GM23338 (cell line): ENCODE data around the gene FAM236C. TPM values are rescaled to one million over a fixed set of nuclear protein-coding genes. Genes with fewer than 3 reads are reported as not detected.
A peak's percentile ranks its signal among the peaks of the same experiment; 100 is the strongest.
"Not testable (repeated sequence)": the region's sequence is repeated elsewhere in the genome, so short reads cannot be mapped to it uniquely, and the experiment has no call there.

ENCODE experiments used
- ATAC-seq: fragments of 200-7000 bp; cut with Tn5 transposase; 3 replicates; pipeline ENCODE4 v1.9.1; 2020
- DNase-seq: peaks from one replicate; pipeline ENCODE4 v3.0.0-alpha.2; 2015; ENCODE audit warnings: low spot score
- H2AFZ ChIP-seq: fragments of 200-600 bp; sonication (generic); 2 replicates; pipeline ENCODE4 v1.8.0; 2016; ENCODE audit warnings: antibody characterized with exemption, mild to moderate bottlenecking, moderate library complexity
- H3F3A ChIP-seq: fragments of 200-600 bp; sonication (generic); replicated peaks from 2 replicates; pipeline ENCODE4 v1.8.0; 2017; ENCODE audit warnings: antibody characterized with exemption, mixed run types, low read depth
- H3K27ac ChIP-seq: fragments of 200-600 bp; sonication (generic); 2 replicates; pipeline ENCODE4 v1.6.1; 2016; ENCODE audit warnings: low read depth
- H3K27me3 ChIP-seq: fragments of 200-600 bp; sonication (generic); 2 replicates; pipeline ENCODE4 v1.8.0; 2016; ENCODE audit warnings: mild to moderate bottlenecking, mixed run types, moderate library complexity; ENCODE audit not compliant: insufficient read depth
- H3K36me3 ChIP-seq: fragments of 200-600 bp; sonication (generic); 2 replicates; pipeline ENCODE4 v1.8.0; 2016; ENCODE audit warnings: mild to moderate bottlenecking; ENCODE audit not compliant: insufficient read depth
- H3K4me1 ChIP-seq: fragments of 200-600 bp; sonication (generic); 2 replicates; pipeline ENCODE4 v1.8.0; 2016; ENCODE audit warnings: mild to moderate bottlenecking, moderate library complexity; ENCODE audit not compliant: insufficient read depth
- H3K4me2 ChIP-seq: fragments of 200-600 bp; sonication (generic); 2 replicates; pipeline ENCODE4 v1.7.1; 2017; ENCODE audit warnings: mixed run types
- H3K4me3 ChIP-seq: fragments of 200-600 bp; sonication (generic); 2 replicates; pipeline ENCODE4 v1.6.1; 2016; ENCODE audit warnings: mixed run types
- H3K79me2 ChIP-seq: fragments of 200-600 bp; sonication (generic); replicated peaks from 2 replicates; pipeline ENCODE4 v1.8.0; 2017; ENCODE audit warnings: mild to moderate bottlenecking; ENCODE audit not compliant: insufficient read depth
- H3K9me2 ChIP-seq: fragments of 200-600 bp; sonication (generic); 2 replicates; pipeline ENCODE4 v1.8.0; 2017; ENCODE audit not compliant: insufficient read depth
- H4K20me1 ChIP-seq: fragments of 200-600 bp; sonication (generic); replicated peaks from 2 replicates; pipeline ENCODE4 v1.8.0; 2017; ENCODE audit warnings: mild to moderate bottlenecking; ENCODE audit not compliant: insufficient read depth
- H3K27ac Mint-ChIP-seq: 2 replicates; pipeline ENCODE4 v1.8.0; 2020; ENCODE audit warnings: inconsistent platforms, mild to moderate bottlenecking, moderate library complexity, mixed read lengths
- H3K27me3 Mint-ChIP-seq: 3 replicates; pipeline ENCODE4 v1.8.0; 2022; ENCODE audit warnings: low read depth, mild to moderate bottlenecking, moderate library complexity, mixed read lengths, inconsistent platforms; ENCODE audit not compliant: insufficient read depth, poor library complexity
- H3K36me3 Mint-ChIP-seq: 3 replicates; pipeline ENCODE4 v1.8.0; 2021; ENCODE audit warnings: low read depth, mild to moderate bottlenecking, inconsistent platforms, moderate library complexity, mixed read lengths
- H3K4me1 Mint-ChIP-seq: 3 replicates; pipeline ENCODE4 v1.8.0; 2020; ENCODE audit warnings: mild to moderate bottlenecking, inconsistent platforms, mixed read lengths
- H3K4me3 Mint-ChIP-seq: 3 replicates; pipeline ENCODE4 v1.8.0; 2021; ENCODE audit warnings: moderate library complexity, mild to moderate bottlenecking, inconsistent platforms, mixed read lengths
- H3K9me3 Mint-ChIP-seq: 3 replicates; pipeline ENCODE4 v1.8.0; 2020; ENCODE audit warnings: moderate library complexity, mild to moderate bottlenecking, inconsistent platforms, mixed read lengths
- polyA plus RNA-seq: library from polyadenylated mRNA; unstranded; fragments of >200 nt; fragmentation: Nextera tagmentation; extraction: Ambion mirVana; gene quantifications from 2 replicates; pipeline ENCODE4 v1.2.1, GENCODE V29; 2016
- total RNA-seq: library from RNA; depleted of rRNA; stranded (reverse); fragments of >200 nt; shearing (Covaris generic); gene quantifications from 2 replicates; pipeline ENCODE4 v1.2.3, GENCODE V29; 2014

Gene FAM236C
- total and polyA plus RNA-seq, 2 experiments from 2014 or later: not detected

GRCh38 chrX:72937906-72938305 is 25.5 kb downstream of the FAM236C start, which contains the start of gene FAM236A:
FAM236A (plus strand) TSS chrX:72938206; CDS start chrX:72938263, 57 bp downstream.
- H3F3A ChIP-seq, H3K9me2 ChIP-seq, H3K27me3 ChIP-seq, H3K4me2 ChIP-seq, H3K4me3 ChIP-seq, H3K4me3 Mint-ChIP-seq, H3K4me1 ChIP-seq, H3K36me3 ChIP-seq, H3K27ac ChIP-seq, H3K27me3 Mint-ChIP-seq, H3K79me2 ChIP-seq, H3K36me3 Mint-ChIP-seq, H4K20me1 ChIP-seq, H2AFZ ChIP-seq, H3K4me1 Mint-ChIP-seq, ATAC-seq, H3K9me3 Mint-ChIP-seq, H3K27ac Mint-ChIP-seq, DNase-seq: not testable (repeated sequence)

GRCh38 chrX:72942272-72942671 is 29.9 kb downstream of the FAM236C start:
- not testable (repeated sequence) for H3K27me3 Mint-ChIP-seq

GRCh38 chrX:72943035-72943818 is 30.8 kb downstream of the FAM236C start:
- H2AFZ ChIP-seq, H3K4me3 Mint-ChIP-seq, H3K27me3 ChIP-seq, H3K4me3 ChIP-seq, H3K4me2 ChIP-seq, H3K9me3 Mint-ChIP-seq, H3K9me2 ChIP-seq, H4K20me1 ChIP-seq, H3F3A ChIP-seq, H3K36me3 ChIP-seq, H3K36me3 Mint-ChIP-seq, H3K27ac ChIP-seq, H3K27ac Mint-ChIP-seq, H3K4me1 Mint-ChIP-seq, H3K27me3 Mint-ChIP-seq, H3K79me2 ChIP-seq, H3K4me1 ChIP-seq, DNase-seq: not testable (repeated sequence)
- ATAC-seq: peak; percentile 81

More at GRCh38 chrX:72942272-72942671, 29.9 kb downstream of the FAM236C start:
- not testable (repeated sequence) for H3K36me3 ChIP-seq, H3K36me3 Mint-ChIP-seq, H3K4me1 Mint-ChIP-seq, H3K27ac ChIP-seq, H2AFZ ChIP-seq, H3K27me3 ChIP-seq, H3K4me3 ChIP-seq, H3K79me2 ChIP-seq, H3K9me2 ChIP-seq, H4K20me1 ChIP-seq, H3K27ac Mint-ChIP-seq, H3K4me1 ChIP-seq, H3K4me2 ChIP-seq, DNase-seq, H3F3A ChIP-seq, H3K9me3 Mint-ChIP-seq, H3K4me3 Mint-ChIP-seq
- peak; percentile 20 for ATAC-seq

- H3K27ac ChIP-seq, H2AFZ ChIP-seq, H3K4me1 Mint-ChIP-seq, H3K27me3 Mint-ChIP-seq, H3K4me2 ChIP-seq, DNase-seq, H3K36me3 ChIP-seq, H3K36me3 Mint-ChIP-seq, H3K9me2 ChIP-seq, H3K4me3 Mint-ChIP-seq, H3K9me3 Mint-ChIP-seq, H3K4me1 ChIP-seq, H3F3A ChIP-seq, H4K20me1 ChIP-seq, H3K79me2 ChIP-seq, H3K27ac Mint-ChIP-seq, H3K4me3 ChIP-seq, H3K27me3 ChIP-seq: not testable (repeated sequence)
- peak; percentile 90 for ATAC-seq
These were observed 31.4 kb downstream of the FAM236C start, which contains the start of gene DMRTC1 for GRCh38 chrX:72943819-72944169. DMRTC1 (minus strand) TSS chrX:72943837; CDS start chrX:72875694, 68,143 bp downstream.

GRCh38 chrX:72959971-72960370 is 47.6 kb downstream of the FAM236C start:
- H3K4me1 Mint-ChIP-seq, H3K9me2 ChIP-seq, H3K4me3 ChIP-seq: not testable (repeated sequence)

More at GRCh38 chrX:72959971-72960370, 47.6 kb downstream of the FAM236C start:
- not testable (repeated sequence) for H3F3A ChIP-seq, H3K4me3 Mint-ChIP-seq, H3K36me3 Mint-ChIP-seq, H3K27ac ChIP-seq, H3K36me3 ChIP-seq, H2AFZ ChIP-seq, H3K4me1 ChIP-seq, H3K27ac Mint-ChIP-seq, H3K79me2 ChIP-seq, DNase-seq, H4K20me1 ChIP-seq, H3K4me2 ChIP-seq, H3K27me3 Mint-ChIP-seq, H3K9me3 Mint-ChIP-seq, H3K27me3 ChIP-seq
- ATAC-seq: peak; percentile 42
